T-helper 17 cell (primary cell): ENCODE measurements around the gene ARTN. TPM values are rescaled to one million over a fixed set of nuclear protein-coding genes. Genes with fewer than 3 reads are reported as not detected.

Experiments used
- ATAC-seq: fragments of 150-1000 bp; cut with Tn5 transposase; 2 replicates; pipeline ENCODE4 v1.10.0; 2021; ENCODE audit warnings: mild to moderate bottlenecking, moderate library complexity
- DNase-seq, 3 donors: peaks; one replicate each; pipeline versions ENCODE4 v3.0.0 to v3.0.0-alpha.2; 2020 to 2021
- H3K9me3 ChIP-seq: one replicate; pipeline ENCODE4 v1.7.0; 2013; ENCODE audit warnings: low read length, mild to moderate bottlenecking; ENCODE audit not compliant: control insufficient read depth, poor library complexity, severe bottlenecking
- H3K27ac Mint-ChIP-seq: one replicate; pipeline ENCODE4 v1.8.0; 2022; ENCODE audit warnings: mild to moderate bottlenecking, moderate library complexity, mixed read lengths
- H3K27me3 Mint-ChIP-seq: one replicate; pipeline ENCODE4 v1.8.0; 2022; ENCODE audit warnings: mixed read lengths
- H3K36me3 Mint-ChIP-seq: one replicate; pipeline ENCODE4 v1.8.0; 2022; ENCODE audit warnings: low read depth, mixed read lengths
- H3K4me1 Mint-ChIP-seq: one replicate; pipeline ENCODE4 v1.8.0; 2022; ENCODE audit warnings: mild to moderate bottlenecking, mixed read lengths
- H3K4me3 Mint-ChIP-seq: one replicate; pipeline ENCODE4 v1.8.0; 2022; ENCODE audit warnings: mild to moderate bottlenecking, moderate library complexity, mixed read lengths
- total RNA-seq, 4 donors: library from RNA in 2 of 4; stranded (reverse) in 2 of 4; gene quantifications; one replicate each; pipeline ENCODE4 v1.2.3 and lab custom pipeline; 2022 to 2026

The ARTN gene
- total RNA-seq, 2 donors from 2014 or later: 0.52 to 0.65 TPM

- DNase-seq: no peak
- no peak overlapping the region for H3K27ac Mint-ChIP-seq
- H3K36me3 Mint-ChIP-seq: peaks cover 15% of the 10 kb centered on the region
- peaks cover 5% of the 10 kb centered on the region for H3K4me1 Mint-ChIP-seq
- no peak overlapping the region for H3K4me3 Mint-ChIP-seq
- H3K27me3 Mint-ChIP-seq: no peaks in the 10 kb centered on the region
- H3K9me3 ChIP-seq: no peaks in the 10 kb centered on the region
- ATAC-seq: no peak
These were observed 23.3 kb upstream of the ARTN start for GRCh38 chr1:43910343-43910742.

GRCh38 chr1:43912607-43913006, 21.0 kb upstream of the ARTN start:
- H3K4me3 Mint-ChIP-seq: no peak overlapping the region
- no peaks in the 10 kb centered on the region for H3K9me3 ChIP-seq
- DNase-seq (no peak), ATAC-seq (no peak)
- peaks cover 12% of the 10 kb centered on the region for H3K36me3 Mint-ChIP-seq
- no peaks in the 10 kb centered on the region for H3K27me3 Mint-ChIP-seq
- H3K27ac Mint-ChIP-seq: no peak overlapping the region
- H3K4me1 Mint-ChIP-seq: peaks cover 8% of the 10 kb centered on the region

- DNase-seq: no peak
- no peaks in the 10 kb centered on the region for H3K27me3 Mint-ChIP-seq
- no peaks in the 10 kb centered on the region for H3K9me3 ChIP-seq
- H3K27ac Mint-ChIP-seq: no peak overlapping the region
- ATAC-seq: no peak
- peaks cover 9% of the 10 kb centered on the region for H3K36me3 Mint-ChIP-seq
- H3K4me3 Mint-ChIP-seq: no peak overlapping the region
- peaks cover 7% of the 10 kb centered on the region for H3K4me1 Mint-ChIP-seq
These were observed 20.5 kb upstream of the ARTN start for GRCh38 chr1:43913051-43913501.

DNA sequence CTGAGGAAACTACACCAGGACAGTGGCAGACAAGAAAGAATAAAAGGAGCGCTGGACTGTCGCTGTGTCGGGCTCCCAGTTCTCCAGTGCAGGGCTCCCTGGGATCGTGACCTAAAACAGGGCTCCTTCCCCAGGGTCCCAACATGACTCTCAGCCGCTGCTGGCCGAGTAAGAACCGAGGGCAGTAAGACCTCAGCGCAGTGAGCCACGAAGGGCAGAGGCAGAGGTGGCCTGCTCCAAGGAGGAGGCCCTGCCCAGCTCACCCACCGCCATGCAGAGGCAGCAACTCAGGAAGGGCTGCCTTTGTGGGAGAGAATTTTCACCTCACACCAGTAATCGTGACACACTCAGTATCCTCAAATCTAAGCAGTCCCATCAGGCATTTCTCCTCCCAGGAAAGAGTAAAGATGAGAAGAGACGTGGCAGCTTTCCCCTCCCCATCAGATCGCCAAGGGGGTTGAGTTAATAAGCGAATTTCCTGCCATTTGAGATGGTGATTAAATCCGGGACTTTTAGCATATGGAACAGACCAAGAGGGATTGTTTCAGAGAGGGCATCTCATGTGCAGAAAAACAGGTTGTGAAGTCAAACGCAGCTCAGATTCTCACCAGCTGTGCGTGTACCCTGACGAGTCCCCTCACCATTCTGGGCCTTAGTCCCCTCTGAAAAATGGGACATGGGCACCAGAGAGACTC, 19.8 kb upstream of the ARTN start:
- Mint-ChIP-seq H3K4me3 (no peak overlapping the region), H3K27me3 (no peaks in the 10 kb centered on the region), H3K36me3 (peaks cover 7% of the 10 kb centered on the region), H3K4me1 (peaks cover 6% of the 10 kb centered on the region), H3K27ac (no peak overlapping the region)
- no peaks in the 10 kb centered on the region for H3K9me3 ChIP-seq
- ATAC-seq (no peak), DNase-seq (no peak)

DNA sequence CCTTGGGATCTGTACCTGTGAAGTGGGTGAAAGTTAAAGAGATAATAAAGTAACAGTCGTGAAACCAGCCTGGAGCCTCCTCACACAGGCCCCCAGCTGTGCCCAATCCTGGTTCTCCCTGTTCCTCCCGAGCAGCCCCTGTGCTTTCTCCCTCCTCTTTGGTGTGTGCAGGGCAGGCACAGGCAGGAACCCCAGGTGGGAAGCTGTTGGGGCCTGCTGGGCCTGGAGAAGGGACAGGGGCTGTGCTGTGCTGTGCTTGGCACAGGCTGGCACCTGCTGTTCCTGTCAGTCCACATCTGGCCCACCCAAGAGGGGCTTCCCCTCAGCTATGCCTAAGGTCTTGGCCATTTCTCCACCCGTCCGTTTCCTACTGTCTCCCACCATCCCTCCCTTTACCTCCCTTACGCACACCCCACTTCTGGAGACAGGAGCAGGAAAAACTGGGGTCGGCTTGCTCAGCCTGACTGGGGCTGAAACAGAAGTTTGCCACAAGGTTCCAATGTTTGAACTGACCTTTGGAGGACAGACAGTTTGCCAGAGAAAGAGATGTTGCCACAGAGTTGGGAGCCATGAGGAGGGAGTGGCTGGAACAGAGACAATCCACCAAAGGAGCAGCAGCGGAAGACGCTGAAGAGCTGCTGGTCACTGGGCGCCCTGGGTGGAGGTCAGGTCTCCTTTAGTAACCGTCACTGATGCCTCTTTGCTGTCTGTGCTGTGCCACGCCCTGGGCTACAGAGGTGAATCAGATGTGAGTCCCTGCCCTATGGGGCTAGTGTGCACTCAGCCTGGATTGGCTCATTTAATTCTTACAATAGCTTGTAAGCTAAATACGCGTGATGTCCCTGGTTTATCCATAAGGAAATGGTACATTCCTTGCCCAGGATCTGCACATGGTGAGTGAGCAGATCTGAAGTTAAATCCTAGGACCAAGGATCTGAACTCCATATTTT, 18.8 kb upstream of the ARTN start:
- H3K4me1 Mint-ChIP-seq: peaks cover 12% of the 10 kb centered on the region
- peaks cover 7% of the 10 kb centered on the region for H3K36me3 Mint-ChIP-seq
- no peak for DNase-seq
- H3K9me3 ChIP-seq: no peaks in the 10 kb centered on the region
- no peaks in the 10 kb centered on the region for H3K27me3 Mint-ChIP-seq
- no peak for ATAC-seq
- no peak overlapping the region for H3K4me3 Mint-ChIP-seq
- no peak overlapping the region for H3K27ac Mint-ChIP-seq

- no peak overlapping the region for H3K4me3 Mint-ChIP-seq
- peaks cover 12% of the 10 kb centered on the region for H3K36me3 Mint-ChIP-seq
- H3K9me3 ChIP-seq: no peaks in the 10 kb centered on the region
- no peak overlapping the region for H3K27ac Mint-ChIP-seq
- no peaks in the 10 kb centered on the region for H3K27me3 Mint-ChIP-seq
- H3K4me1 Mint-ChIP-seq: peaks cover 16% of the 10 kb centered on the region
- no peak for ATAC-seq
- DNase-seq: no peak
These were observed 13.7 kb upstream of the ARTN start for GRCh38 chr1:43919906-43920305.

DNA sequence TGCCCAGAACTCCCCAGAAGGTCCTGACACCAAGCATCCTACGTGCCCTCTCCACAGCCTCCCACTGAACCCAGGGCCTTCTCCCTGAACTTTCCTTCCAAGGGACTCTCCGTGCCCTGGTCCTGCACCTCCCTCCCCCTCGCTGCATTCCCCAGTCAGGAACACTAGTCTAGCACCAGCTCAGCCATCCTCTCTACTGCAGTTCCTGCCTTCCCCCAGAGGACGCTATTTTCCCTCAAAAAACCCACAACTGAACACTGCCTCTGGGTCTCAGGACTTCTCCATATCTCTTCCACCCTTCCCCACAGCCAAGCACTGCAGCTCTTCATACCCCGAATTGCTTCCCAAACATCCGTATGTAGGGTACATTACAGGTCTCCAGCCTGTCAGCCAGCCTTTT, 12.6 kb upstream of the ARTN start:
- Mint-ChIP-seq H3K4me1 (peaks cover 18% of the 10 kb centered on the region), H3K4me3 (no peak overlapping the region), H3K27me3 (no peaks in the 10 kb centered on the region), H3K36me3 (peaks cover 17% of the 10 kb centered on the region), H3K27ac (no peak overlapping the region)
- no peaks in the 10 kb centered on the region for H3K9me3 ChIP-seq
- ATAC-seq (no peak), DNase-seq (no peak)

DNA sequence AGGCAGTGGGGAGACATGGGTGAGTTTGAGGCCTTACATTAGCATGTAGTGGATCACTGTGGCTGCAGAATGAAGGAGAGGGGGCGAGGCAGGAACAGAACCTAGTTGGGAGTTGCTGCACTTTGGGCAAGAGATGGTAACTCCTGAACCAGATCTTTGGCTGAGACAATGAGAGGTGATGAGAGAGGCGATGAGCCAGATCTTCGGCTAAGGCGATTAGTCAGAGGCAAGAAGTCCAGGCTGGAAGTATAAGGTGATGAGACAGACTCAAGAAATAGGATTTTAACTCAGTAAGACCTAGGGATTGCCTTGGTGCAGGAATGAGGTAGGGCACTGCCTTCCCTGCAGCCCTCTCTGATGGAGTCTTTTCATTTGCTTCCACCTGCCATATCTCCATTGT, 9.1 kb upstream of the ARTN start:
- no peak for ATAC-seq
- Mint-ChIP-seq H3K4me3 (no peak overlapping the region), H3K36me3 (peaks cover 15% of the 10 kb centered on the region), H3K27me3 (no peaks in the 10 kb centered on the region), H3K4me1 (peaks cover 14% of the 10 kb centered on the region), H3K27ac (no peak overlapping the region)
- no peaks in the 10 kb centered on the region for H3K9me3 ChIP-seq
- DNase-seq: no peak

DNA sequence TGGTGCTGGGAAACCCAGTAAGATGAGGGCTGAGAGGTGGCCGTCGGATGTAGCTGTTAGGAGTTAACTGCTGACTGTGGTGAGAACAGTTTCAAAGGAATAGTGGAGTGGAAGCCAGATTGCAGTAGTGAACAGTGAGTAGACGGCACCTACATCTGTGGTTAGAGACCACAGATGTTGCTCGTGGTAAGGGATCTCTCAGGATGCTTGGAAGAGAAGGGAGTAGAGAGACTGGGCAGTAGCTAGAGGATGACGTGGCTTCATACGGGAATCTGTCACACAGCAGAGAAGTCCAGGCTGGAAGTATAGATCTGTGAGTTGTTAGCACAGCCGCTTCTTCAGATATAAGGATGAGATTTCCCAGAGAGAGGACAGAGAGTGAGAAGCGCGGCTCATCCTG, 7.8 kb upstream of the ARTN start:
- DNase-seq (no peak), ATAC-seq (no peak)
- H3K4me1 Mint-ChIP-seq: peaks cover 13% of the 10 kb centered on the region
- no peaks in the 10 kb centered on the region for H3K27me3 Mint-ChIP-seq
- H3K9me3 ChIP-seq: no peaks in the 10 kb centered on the region
- no peak overlapping the region for H3K27ac Mint-ChIP-seq
- H3K36me3 Mint-ChIP-seq: peaks cover 15% of the 10 kb centered on the region
- no peak overlapping the region for H3K4me3 Mint-ChIP-seq

- Mint-ChIP-seq H3K36me3 (peaks cover 12% of the 10 kb centered on the region), H3K27me3 (peaks cover 32% of the 10 kb centered on the region), H3K4me3 (no peak overlapping the region), H3K4me1 (peaks cover 14% of the 10 kb centered on the region), H3K27ac (no peak overlapping the region)
- ATAC-seq: peak; percentile 29
- no peak for DNase-seq
- H3K9me3 ChIP-seq: no peaks in the 10 kb centered on the region
These were observed 3.2 kb upstream of the ARTN start for GRCh38 chr1:43930168-43930948.

DNA sequence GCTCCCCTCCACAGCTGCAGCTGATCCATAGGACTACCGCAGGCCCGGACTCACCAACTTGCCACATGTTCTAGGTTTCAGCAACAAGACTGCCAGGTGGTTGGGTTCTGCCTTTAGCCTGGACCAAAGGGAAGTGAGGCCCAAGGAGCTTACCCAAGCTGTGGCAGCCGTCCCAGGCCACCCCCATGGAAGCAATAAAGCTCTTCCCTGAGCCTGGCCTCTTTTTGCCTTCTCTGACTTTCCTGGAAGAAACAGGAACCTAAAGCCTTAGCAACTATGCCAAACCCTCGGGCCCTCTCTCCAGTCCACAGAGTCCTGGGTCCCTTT, 2.7 kb upstream of the ARTN start:
- peaks cover 8% of the 10 kb centered on the region for H3K36me3 Mint-ChIP-seq
- ATAC-seq: no peak
- no peak overlapping the region for H3K27ac Mint-ChIP-seq
- peaks cover 37% of the 10 kb centered on the region for H3K27me3 Mint-ChIP-seq
- peaks cover 11% of the 10 kb centered on the region for H3K4me1 Mint-ChIP-seq
- no peak for DNase-seq
- H3K9me3 ChIP-seq: no peaks in the 10 kb centered on the region
- no peak overlapping the region for H3K4me3 Mint-ChIP-seq

- Mint-ChIP-seq H3K4me3 (peak overlapping the region; percentile 47), H3K27ac (peak overlapping the region; percentile 49), H3K27me3 (peaks cover 41% of the 10 kb centered on the region), H3K4me1 (peaks cover 11% of the 10 kb centered on the region), H3K36me3 (peaks cover 7% of the 10 kb centered on the region)
- no peaks in the 10 kb centered on the region for H3K9me3 ChIP-seq
- ATAC-seq: no peak
- DNase-seq: no peak
These were observed 1.6 kb upstream of the ARTN start for GRCh38 chr1:43931711-43932660.
